SKM-1 (cell line): ENCODE data around the gene FAM110C.

Source experiments
- DNase-seq: peaks from one replicate; lab custom pipeline; 2025; ENCODE audit not compliant: unreplicated experiment; lab: John Stamatoyannopoulos, UW

FAM110C gene

GRCh38 chr2:10222-10875, 36.0 kb downstream of the FAM110C start:
- no peak for DNase-seq
